MM.1S (cell line): ENCODE measurements around the gene MYOZ3.

Experiments
- EZH2 ChIP-seq: fragments of 300-600 bp; sonication (generic); optimal IDR thresholded peaks from 2 replicates; pipeline ENCODE3; 2017; ENCODE audit warnings: low read depth, mild to moderate bottlenecking, antibody characterized with exemption, low read length, mixed read lengths
- TF ChIP-seq, protein P1 (sequence below): fragments of 300-600 bp; sonication (generic); IDR thresholded peaks from 2 replicates; pipeline ENCODE4 v1.5.1; 2016; ENCODE audit warnings: antibody characterized with exemption, low read length, mixed read lengths

DNA sequence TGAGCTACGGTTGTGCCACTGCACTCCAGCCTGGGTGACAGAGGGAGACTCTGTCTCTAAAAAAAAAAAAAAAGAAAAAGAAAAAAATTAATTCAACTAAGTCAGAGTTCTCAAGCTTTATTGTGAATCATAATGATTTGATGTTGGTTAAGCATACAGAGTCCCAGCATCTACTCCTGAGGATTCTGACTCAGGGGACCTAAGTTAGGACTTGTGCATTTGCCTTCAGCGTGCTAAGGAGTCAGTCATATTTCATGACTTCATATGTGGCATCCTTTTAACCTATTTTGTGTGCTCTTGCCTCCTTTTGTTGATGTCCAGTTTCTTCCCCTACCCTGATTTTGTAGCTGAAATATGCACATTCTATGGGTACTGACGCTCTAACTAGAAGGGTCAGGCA, 2.9 kb downstream of the MYOZ3 start:
- TF ChIP-seq, protein P1, sequence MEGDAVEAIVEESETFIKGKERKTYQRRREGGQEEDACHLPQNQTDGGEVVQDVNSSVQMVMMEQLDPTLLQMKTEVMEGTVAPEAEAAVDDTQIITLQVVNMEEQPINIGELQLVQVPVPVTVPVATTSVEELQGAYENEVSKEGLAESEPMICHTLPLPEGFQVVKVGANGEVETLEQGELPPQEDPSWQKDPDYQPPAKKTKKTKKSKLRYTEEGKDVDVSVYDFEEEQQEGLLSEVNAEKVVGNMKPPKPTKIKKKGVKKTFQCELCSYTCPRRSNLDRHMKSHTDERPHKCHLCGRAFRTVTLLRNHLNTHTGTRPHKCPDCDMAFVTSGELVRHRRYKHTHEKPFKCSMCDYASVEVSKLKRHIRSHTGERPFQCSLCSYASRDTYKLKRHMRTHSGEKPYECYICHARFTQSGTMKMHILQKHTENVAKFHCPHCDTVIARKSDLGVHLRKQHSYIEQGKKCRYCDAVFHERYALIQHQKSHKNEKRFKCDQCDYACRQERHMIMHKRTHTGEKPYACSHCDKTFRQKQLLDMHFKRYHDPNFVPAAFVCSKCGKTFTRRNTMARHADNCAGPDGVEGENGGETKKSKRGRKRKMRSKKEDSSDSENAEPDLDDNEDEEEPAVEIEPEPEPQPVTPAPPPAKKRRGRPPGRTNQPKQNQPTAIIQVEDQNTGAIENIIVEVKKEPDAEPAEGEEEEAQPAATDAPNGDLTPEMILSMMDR = no peak
- TF ChIP-seq EZH2 = no peak
